ENCODE measurements around the gene E2F6.
A peak's percentile ranks its signal among the peaks of the same experiment; 100 is the strongest.

Gene E2F6

GRCh38 chr2:11493282-11493681 lies 27.3 kb upstream of the E2F6 start:
- DNase-seq (ENCODE audit: low spot score) = no peak

DNA sequence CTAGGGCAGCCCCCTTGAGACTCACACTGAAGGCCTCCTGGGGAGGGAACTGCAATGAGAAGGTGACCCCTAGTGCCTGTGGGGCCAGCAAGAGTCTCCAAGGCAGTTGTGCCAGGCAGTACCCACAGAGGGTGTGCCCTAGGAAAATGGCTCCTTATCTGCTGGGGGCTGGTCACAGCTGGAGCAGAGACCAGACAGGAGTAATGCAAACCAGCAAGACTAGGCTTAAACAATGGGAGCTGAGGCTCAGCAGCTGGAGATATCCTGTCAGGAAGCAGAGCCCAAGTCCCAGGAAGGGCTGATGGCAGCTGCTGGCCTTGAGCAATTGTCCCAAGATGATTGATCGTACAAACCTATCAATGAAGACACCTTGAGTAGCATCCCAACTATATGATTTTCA lies 26.8 kb upstream of the E2F6 start:
- DNase-seq (ENCODE audit: low spot score) = no peak

DNA sequence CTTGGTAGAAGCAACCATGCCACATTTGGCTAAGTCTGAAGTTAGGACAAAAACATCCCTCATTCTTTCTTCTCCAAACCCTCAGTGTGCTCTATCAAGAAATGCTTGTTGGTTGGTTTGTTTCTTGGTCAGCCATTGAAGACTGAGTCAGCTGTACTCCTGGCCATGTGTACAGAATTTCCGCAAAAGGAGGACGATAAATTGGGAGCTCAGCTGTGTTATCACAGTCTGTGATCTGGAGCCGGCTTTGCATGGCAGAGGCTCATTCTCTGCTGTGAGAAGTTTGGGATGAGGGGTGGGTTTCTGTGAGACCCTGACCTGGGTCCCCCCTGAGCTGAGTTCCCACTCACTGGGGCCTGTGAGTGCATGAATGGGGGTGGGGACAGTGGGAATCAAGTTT lies 26.3 kb upstream of the E2F6 start:
- DNase-seq (ENCODE audit: low spot score) = no peak

DNA sequence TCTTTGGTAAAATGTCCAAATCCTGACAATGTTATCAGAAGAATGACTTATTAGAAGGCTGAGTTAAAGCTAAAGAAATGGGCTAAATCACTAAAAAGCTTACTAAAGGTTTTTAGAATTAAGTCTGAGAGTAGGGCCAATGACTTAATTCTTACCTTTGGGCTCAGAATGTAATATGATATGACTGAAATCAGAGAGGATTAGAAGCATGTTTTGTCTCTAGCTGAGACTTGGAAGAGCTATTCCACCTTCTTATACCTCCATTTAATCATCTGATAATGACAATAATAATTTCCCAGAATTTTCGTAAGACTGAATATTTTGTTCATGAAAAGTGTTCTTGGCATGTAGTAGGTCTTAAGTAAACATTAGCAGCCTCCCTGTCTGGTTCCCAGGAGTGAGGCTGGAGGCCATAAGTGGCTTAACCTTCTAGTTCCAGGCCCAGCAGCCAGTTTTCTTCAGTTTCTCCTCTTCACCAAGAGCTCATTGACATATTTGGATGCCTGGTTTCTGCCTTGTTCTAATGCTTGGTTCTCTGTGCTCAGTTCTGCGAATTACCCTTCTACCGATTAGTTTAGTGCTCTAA lies 25.5 kb upstream of the E2F6 start:
- no peak for DNase-seq (ENCODE audit: low spot score)

DNA sequence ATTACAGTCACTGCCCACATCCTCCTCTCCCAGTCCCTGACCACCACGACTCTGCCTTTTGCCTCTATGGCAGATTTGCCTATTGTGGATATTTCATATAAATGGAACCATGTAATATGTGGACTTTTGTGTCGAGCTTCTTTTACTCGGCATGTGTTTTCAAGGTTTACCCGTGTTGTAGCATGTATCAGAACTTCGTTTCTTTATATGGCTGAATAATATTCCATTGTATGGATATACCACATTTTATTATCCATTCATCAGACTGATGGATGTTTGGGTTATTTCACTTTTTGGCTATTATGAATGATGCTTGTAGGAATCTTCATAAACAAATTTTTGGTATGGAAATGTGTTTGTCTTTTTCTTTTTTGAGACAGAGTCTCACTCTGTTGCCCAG lies 24.2 kb upstream of the E2F6 start:
- DNase-seq (ENCODE audit: low spot score) = no peak

GRCh38 chr2:11488809-11489208 lies 22.8 kb upstream of the E2F6 start:
- DNase-seq (ENCODE audit: low spot score) = no peak

DNA sequence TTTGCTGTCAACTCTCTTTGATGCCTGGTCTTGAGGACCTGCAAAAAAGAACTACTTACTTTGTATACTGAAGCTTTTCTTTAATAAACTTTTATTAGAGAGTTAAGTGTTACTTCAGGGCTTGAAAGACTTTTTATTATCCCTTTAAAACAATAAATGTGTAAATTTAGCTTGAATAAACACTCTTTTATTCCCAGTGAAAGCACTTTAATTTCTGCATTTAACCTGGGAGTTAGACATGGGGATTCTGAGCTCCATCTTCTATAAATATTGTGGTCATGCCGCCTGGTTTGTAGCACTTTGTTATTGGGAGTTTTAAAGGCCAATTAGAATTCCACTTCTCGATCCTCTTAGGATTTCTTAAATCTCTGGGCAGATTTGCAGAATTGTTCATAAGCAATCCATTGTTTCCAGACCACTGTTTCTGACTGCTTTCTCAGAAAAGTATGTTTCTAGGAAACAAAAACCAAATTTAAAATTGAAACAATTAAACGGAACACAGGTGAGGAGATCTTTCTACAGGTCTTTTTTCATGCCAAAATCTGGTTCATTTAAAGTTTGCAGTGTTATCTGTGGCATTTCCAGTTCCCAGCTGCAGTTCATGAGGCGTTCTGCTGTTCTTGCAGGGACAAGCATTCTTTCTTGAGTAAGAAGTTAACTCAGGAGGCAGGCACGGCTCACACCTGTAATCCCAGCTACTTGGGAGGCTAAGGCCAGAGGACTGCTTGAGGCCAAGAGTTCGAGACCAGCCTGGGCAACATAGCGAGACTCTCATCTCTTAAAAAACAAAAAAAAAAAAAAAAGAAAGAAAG lies 18.1 kb upstream of the E2F6 start:
- DNase-seq (ENCODE audit: low spot score) = no peak

DNA sequence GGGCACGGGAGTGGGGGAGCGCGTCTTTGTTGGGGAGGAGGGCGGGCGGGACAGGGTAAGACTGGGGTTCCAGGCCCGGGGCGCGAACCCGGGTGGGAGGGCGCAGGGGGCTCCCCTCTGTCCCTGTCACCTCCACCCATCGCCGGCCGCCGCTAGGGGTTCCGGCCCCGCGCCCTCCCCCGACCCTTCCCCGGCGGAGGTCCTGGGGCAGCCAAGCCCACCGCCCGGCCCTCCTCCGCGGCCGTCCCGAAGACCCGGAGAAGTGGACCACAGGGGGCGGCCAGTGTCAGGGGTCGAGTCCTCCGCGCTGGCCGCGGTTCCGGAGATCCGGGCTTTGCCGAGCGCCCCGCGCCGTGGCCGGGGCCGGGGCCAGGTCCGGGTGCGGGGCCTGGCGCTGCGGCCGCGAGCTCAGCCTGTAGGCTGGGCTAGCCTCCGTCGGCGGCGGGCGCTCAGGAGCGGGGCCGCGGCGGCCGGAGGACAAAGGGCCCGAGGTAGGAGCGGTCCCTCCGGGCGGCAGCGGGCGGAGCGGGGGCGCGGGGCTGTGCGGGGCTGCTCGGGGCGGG lies 16.6 kb upstream of the E2F6 start:
- DNase-seq (ENCODE audit: low spot score) = no peak

DNA sequence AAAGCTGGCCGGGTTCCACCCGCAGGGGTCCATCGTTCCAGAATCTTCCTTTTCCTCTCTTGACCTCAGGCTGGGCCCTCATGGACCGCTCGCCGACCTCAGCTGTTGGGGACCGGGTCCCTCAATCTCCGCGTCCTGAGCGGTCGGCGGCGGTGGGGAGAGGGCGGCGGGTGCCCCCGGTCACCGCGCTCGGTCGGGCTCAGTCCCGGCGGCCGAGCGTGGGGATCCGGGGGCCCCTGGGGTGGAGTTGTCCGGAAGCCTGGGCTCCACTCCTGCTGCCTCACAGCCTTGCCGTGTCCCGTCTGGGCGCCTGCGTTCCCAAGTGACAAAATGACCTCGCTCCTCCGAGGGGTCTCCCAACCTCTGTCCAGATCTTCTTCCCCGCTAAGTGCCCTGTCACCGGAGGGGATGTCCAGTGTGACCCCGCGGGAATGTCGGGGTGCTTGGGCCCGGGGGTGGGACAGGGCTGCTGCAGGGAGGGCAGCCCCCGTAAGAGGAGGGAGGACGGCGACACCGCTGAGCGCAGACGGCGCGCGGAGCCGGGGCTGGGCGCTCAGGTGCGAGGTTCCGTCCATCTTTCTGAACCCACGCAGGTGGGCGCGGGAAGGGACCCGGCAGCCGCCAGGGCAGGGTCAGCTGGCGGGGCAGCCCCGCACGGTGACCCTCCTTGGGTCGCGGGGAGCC lies 16.0 kb upstream of the E2F6 start:
- no peak for DNase-seq (ENCODE audit: low spot score)

DNA sequence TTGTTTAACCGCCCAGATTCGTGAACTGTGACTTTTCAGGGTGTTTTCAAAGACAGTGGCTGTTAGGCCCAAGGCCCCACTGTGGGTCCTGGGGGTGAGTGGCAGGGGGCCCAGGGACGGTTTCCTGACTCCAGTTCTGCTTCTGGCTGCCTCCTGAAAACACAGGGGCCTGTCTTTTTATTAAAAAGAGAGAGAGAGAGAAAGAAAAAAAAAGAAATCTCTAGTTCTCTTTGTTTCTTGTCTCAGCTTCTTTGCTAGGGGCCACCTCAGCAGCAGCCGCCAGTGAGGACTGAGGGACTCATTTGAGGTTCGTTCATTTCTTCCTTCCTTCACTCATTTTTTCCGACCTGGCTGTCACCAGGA lies 15.4 kb upstream of the E2F6 start:
- DNase-seq (ENCODE audit: low spot score) = no peak

DNA sequence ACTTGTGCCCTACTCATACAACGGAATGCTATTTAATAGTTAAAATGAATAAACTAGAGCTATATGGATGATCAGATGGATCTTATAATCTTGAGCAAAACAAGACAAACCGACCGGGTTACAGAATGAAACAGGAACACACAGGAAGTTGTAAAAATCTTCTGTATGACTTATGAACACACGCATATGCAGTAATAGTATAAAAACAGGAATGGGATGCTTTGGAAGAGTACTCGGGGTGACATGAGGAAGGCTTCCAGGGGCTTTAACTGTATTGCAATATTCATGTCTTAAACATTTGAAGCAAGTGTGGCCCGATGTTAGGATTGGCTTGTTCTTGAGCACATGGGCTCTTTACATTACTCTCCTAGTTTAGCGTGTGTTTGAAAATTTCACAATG lies 14.9 kb upstream of the E2F6 start:
- DNase-seq (ENCODE audit: low spot score) = no peak

GRCh38 chr2:11480406-11480805 lies 14.4 kb upstream of the E2F6 start:
- DNase-seq (ENCODE audit: low spot score) = no peak

DNA sequence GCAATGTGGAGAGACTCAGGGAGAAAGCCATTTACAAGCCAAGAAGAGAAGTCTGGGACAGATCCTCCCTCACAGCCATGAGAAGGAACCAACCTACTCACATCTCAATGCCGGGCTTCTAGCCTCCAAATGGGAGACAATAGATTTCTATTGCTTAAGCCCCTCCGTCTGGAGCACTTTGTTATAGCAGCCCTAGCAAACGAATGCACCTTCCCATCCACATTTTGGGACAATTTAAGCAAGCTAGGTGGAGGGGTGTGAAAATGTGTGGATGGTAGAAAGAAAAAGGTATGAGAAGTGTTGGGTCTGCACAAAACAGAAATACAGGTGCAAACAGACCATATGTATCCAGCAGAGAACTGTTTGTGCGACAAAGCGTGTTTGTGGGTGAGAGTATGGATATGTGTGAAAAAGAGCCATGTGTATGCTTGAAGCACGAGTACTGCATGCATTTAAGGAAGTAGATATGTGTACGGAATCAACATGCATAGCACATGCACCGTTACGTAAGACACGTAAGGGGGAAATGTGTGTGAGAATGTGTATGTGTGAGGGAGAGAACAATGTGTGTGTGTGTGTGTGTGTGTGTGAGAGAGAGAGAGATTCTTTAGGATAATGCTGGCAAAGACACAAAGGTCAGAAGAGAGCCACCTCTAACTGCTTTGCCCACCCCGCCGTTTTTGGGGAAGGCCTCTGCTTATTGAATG lies 13.1 kb upstream of the E2F6 start:
- no peak for DNase-seq (ENCODE audit: low spot score)

DNA sequence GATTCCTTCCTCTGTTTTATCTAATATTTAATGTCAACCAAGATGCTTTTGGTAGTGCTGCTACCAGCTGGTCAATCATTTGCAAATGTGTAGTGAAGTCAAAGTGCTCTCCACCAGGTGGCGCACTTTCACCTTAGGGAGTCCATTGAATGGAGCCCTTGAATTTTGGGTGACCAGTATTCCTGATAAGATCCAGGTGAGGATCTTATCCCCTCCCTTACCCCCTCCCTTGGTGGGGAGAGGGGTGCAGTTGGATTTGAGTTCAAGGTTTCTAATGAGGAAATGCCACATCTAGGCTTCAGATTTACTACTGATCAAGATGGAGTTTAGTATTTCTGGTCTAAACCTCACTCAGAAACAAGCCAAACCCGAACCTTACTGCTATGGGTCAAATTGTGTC lies 12.0 kb upstream of the E2F6 start:
- DNase-seq (ENCODE audit: low spot score) = peak; percentile 80

- no peak for DNase-seq (ENCODE audit: low spot score)
Measured at GRCh38 chr2:11473659-11474433, 7.9 kb upstream of the E2F6 start.

DNA sequence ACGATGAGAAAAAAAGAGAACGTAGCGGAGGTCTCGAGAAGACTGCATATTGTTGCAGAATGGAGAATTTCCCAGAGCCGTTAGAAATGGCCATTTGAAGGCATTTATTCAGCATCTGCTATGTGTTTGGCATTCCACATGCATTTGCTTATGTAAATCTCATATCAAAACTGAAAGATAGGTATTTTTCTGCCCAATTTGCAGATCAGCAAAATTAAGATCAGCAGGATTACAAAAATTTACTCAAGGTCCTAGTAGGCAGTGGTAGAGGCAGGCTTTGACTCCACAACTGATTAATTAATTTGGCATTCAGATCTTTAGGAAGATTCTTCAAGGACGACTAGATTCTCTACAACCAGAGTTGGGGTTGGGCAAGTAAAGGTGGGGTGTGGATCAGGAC lies 1.8 kb upstream of the E2F6 start:
- DNase-seq (ENCODE audit: low spot score) = no peak

DNA sequence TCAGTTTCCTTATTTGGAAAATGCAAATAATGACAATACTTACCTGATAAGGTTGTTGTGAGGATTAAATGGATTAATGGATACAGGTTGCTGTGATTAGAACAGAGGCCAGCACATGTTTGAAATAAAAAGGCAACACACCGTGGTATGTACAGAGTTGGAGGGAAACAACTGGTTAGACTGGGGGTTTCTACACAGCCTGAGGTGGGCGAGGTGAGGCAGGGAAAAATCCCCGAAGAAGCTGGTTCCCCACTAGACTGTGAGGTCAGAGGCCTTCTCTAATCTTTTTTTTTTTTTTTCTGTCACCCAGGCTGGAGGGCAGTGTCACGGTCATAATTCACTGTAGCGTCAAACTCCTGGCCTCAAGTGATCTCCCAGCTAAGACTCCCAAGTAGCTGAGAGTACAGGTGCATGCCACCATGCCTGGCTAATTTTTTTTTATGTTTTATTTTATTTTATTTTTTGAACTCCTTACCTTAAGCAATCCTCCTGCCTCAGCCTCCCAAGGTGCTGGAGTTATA lies 1.2 kb upstream of the E2F6 start:
- no peak for DNase-seq (ENCODE audit: low spot score)

- peak; percentile 13 for DNase-seq (ENCODE audit: low spot score)
Measured at GRCh38 chr2:11466307-11467128, 557 bp upstream of the E2F6 start.

DNA sequence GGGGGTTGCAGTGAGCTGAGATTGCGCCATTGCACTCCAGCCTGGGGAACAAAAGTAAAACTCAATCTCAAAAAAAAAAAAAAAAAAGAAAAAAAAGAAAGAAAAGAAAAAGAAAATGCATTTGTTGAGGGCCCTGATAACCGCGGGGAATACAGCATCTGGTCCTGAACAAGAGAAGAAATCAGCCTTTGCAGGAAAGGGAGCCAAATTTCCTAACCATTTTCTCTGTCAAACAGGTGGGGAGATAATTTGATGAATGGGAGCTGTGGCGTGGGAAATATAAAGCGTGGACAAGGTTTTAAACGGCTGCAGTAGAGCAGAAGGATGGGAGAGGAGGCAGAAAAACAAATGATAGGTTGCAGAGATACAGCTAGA lies 864 bp downstream of the E2F6 start:
- no peak for DNase-seq (ENCODE audit: low spot score)

- DNase-seq (ENCODE audit: low spot score) = no peak
Measured at GRCh38 chr2:11459816-11460215, 6.1 kb downstream of the E2F6 start.

- DNase-seq (ENCODE audit: low spot score) = no peak
Measured at GRCh38 chr2:11458753-11459152, 7.2 kb downstream of the E2F6 start.

All from activated CD4-positive, alpha-beta T cell treated with anti-CD3 and anti-CD28 coated beads, Interleukin-2, Interleukin-4, amounts not matched to agents 100 ng/mL and 50 ng/mL, durations not matched to agents 16 hours and 8 hours (primary cell).